K562 (cell line): ENCODE measurements around the gene ERC2. TPM values are rescaled to one million over a fixed set of nuclear protein-coding genes. Genes with fewer than 3 reads are reported as not detected.

Source experiments
- ATAC-seq: fragments of 200-7000 bp; cut with Tn5 transposase; 3 replicates; pipeline ENCODE4 v1.9.1; 2020; ENCODE audit warnings: moderate library complexity
- BruUV-seq: library from RNA; stranded (reverse); fragments of 400-500 nt; replicated peaks from 2 replicates; lab custom pipeline; 2021; lab: Mats Ljungman, UMichigan
- CTCF ChIA-PET: fragments of 300-600 bp; formaldehyde crosslinking; extraction: SDS; loops from one replicate; lab custom pipeline; 2021; ENCODE audit warnings: low intra/inter-chr PET ratio; lab: Yijun Ruan, JAX
- POLR2A ChIA-PET: fragments of 300-600, 350-650 bp; sonication (Branson Sonifier 250); formaldehyde crosslinking; extraction: SDS; loops from one replicate; lab custom pipeline; 2021; ENCODE audit warnings: antibody characterized with exemption, inconsistent platforms; lab: Yijun Ruan, JAX
- DNase-seq, 4 experiments: peaks; one replicate each; pipeline versions ENCODE4 v3.0.0 to v3.0.0-alpha.2; 2011 to 2018; ENCODE audit warnings: low spot score in 3 of 4, mixed read lengths in 3 of 4; ENCODE audit errors: extremely low read depth in 1 of 4
- FAIRE-seq: peaks from 2 replicates; lab custom pipeline; 2011; peaks lifted over from hg19 to GRCh38; lab: Jason Lieb, UNC
- H2AFZ ChIP-seq: 2 replicates; pipeline ENCODE4 v1.6.0; 2011; ENCODE audit warnings: low read depth, low read length, control low read depth, inconsistent platforms
- H3K27ac ChIP-seq: fragments of 200-600 bp; 3 replicates; pipeline ENCODE4 v1.8.0; 2011; ENCODE audit warnings: low read depth, mild to moderate bottlenecking, control low read depth, inconsistent platforms, low read length, moderate library complexity, mixed read lengths; ENCODE audit errors: extremely low read depth
- H3K27me3 ChIP-seq, 2 experiments: fragments of 300-600 bp in 1 of 2; 2 replicates in 1 of 2; 3 replicates in 1 of 2; pipeline versions ENCODE4 v1.6.0 to v1.8.0; 2011; ENCODE audit warnings: inconsistent platforms in 2 of 2, low read length in 2 of 2, mild to moderate bottlenecking in 1 of 2, mixed read lengths in 1 of 2, moderate library complexity in 1 of 2; ENCODE audit not compliant: control insufficient read depth in 2 of 2, insufficient read depth in 2 of 2
- H3K36me3 ChIP-seq: fragments of 300-600 bp; 3 replicates; pipeline ENCODE4 v1.8.0; 2011; ENCODE audit warnings: mild to moderate bottlenecking, low read length, inconsistent platforms; ENCODE audit not compliant: control insufficient read depth, insufficient read depth
- H3K4me1 ChIP-seq, 2 experiments: fragments of 200-600 bp in 1 of 2; replicated peaks in 1 of 2; 2 replicates in 1 of 2; 3 replicates in 1 of 2; pipeline versions ENCODE4 v1.5.1 to v1.8.0; 2011; ENCODE audit warnings: inconsistent platforms in 2 of 2, low read length in 2 of 2, mild to moderate bottlenecking in 1 of 2, mixed read lengths in 1 of 2, moderate library complexity in 1 of 2; ENCODE audit not compliant: control insufficient read depth in 2 of 2, insufficient read depth in 2 of 2
- H3K4me2 ChIP-seq: 2 replicates; pipeline ENCODE4 v1.6.1; 2011; ENCODE audit warnings: low read length, control low read depth, inconsistent platforms, mixed read lengths; ENCODE audit not compliant: insufficient read depth
- H3K4me3 ChIP-seq: fragments of 200-600 bp; sonication (generic), shearing (Covaris generic); 2 replicates; pipeline ENCODE4 v1.5.1; 2016; ENCODE audit warnings: control low read depth, inconsistent platforms
- H3K79me2 ChIP-seq: fragments of 200-600 bp; 3 replicates; pipeline ENCODE4 v1.8.0; 2011; ENCODE audit warnings: low read length, inconsistent platforms; ENCODE audit not compliant: control insufficient read depth, insufficient read depth
- H3K9ac ChIP-seq, 2 experiments: 2 replicates each; pipeline versions ENCODE4 v1.6.0 to v1.6.1; 2011; ENCODE audit warnings: low read depth in 2 of 2, low read length in 2 of 2, control low read depth in 1 of 2, inconsistent platforms in 1 of 2, mild to moderate bottlenecking in 1 of 2, mixed read lengths in 1 of 2; ENCODE audit not compliant: insufficient read depth in 1 of 2
- H3K9me1 ChIP-seq: one replicate; pipeline ENCODE4 v1.6.0; 2011; ENCODE audit warnings: inconsistent platforms, mild to moderate bottlenecking, low read length, moderate library complexity; ENCODE audit not compliant: control insufficient read depth, insufficient read depth
- H3K9me3 ChIP-seq: replicated peaks from 2 replicates; pipeline ENCODE4 v1.5.1; 2011; ENCODE audit warnings: low read depth, low read length, inconsistent platforms; ENCODE audit not compliant: control insufficient read depth, insufficient read depth
- H4K20me1 ChIP-seq: replicated peaks from 2 replicates; pipeline ENCODE4 v1.6.1; 2011; ENCODE audit warnings: low read length, inconsistent platforms, mixed read lengths; ENCODE audit not compliant: control insufficient read depth, insufficient read depth
- ARID3A ChIP-seq: IDR thresholded peaks from 2 replicates; pipeline ENCODE4 v1.6.1; 2012; ENCODE audit warnings: low read depth, low read length, improper control_type of control experiment, borderline replicate concordance
- ATF7 ChIP-seq: fragments of 450-650 bp; IDR thresholded peaks from 2 replicates; pipeline ENCODE4 v1.7.1; 2014; ENCODE audit warnings: mild to moderate bottlenecking, moderate library complexity
- CHD1 ChIP-seq: fragments of 200-600 bp; sonication (generic); IDR thresholded peaks from one replicate; pipeline ENCODE4 v1.6.1; 2012; ENCODE audit warnings: mild to moderate bottlenecking, moderate library complexity, low read length, inconsistent platforms
- CTBP1 ChIP-seq: fragments of 450-650 bp; IDR thresholded peaks from 2 replicates; pipeline ENCODE4 v1.6.1; 2016; ENCODE audit warnings: borderline replicate concordance
- KLF1 ChIP-seq: fragments of 450-650 bp; IDR thresholded peaks from 2 replicates; pipeline ENCODE4 v1.6.1; 2016; ENCODE audit warnings: missing genetic modification characterization, missing compliant biosample characterization
- MAZ ChIP-seq, 2 experiments: fragments of 450-650 bp in 1 of 2; sonication (generic) in 1 of 2; formaldehyde crosslinking; IDR thresholded peaks in 1 of 2; conservative IDR thresholded peaks in 1 of 2; 2 replicates each; pipeline versions ENCODE4 v1.4.0 to v1.5.0; 2020; ENCODE audit warnings: mild to moderate bottlenecking in 1 of 2, missing genetic modification reagents in 1 of 2
- MCM3 ChIP-seq: fragments of 450-650 bp; IDR thresholded peaks from 2 replicates; pipeline ENCODE4 v1.6.1; 2016
- MIER1 ChIP-seq: fragments of 450-650 bp; IDR thresholded peaks from 2 replicates; pipeline ENCODE4 v1.6.1; 2016; ENCODE audit warnings: antibody characterized with exemption, mild to moderate bottlenecking, low read depth
- NEUROD1 ChIP-seq: fragments of 150-350 bp; IDR thresholded peaks from 2 replicates; pipeline ENCODE4 v1.6.1; 2014; ENCODE audit warnings: borderline replicate concordance, low read length, low read depth; ENCODE audit not compliant: partially characterized antibody
- RAD21 ChIP-seq, 2 experiments: fragments of 250-450 bp in 1 of 2; fragments of 450-650 bp in 1 of 2; sonication (Bioruptor Pico) in 1 of 2; formaldehyde crosslinking in 1 of 2; IDR thresholded peaks in 1 of 2; conservative IDR thresholded peaks in 1 of 2; 2 replicates each; pipeline versions ENCODE4 v1.4.0 to v1.8.0; 2020 to 2022; ENCODE audit warnings: mild to moderate bottlenecking in 2 of 2, moderate library complexity in 1 of 2
- RBM15 ChIP-seq: fragments of 200-400 bp; formaldehyde crosslinking; IDR thresholded peaks from 2 replicates; pipeline ENCODE4 v1.6.1; 2018; ENCODE audit warnings: mild to moderate bottlenecking, low read length, moderate library complexity; ENCODE audit not compliant: insufficient read depth
- SAFB ChIP-seq: fragments of 200-400 bp; formaldehyde crosslinking; IDR thresholded peaks from 2 replicates; pipeline ENCODE4 v1.6.1; 2017; ENCODE audit warnings: low read depth, low read length, borderline replicate concordance
- SUPT5H ChIP-seq: fragments of 450-650 bp; IDR thresholded peaks from 2 replicates; pipeline ENCODE4 v1.6.1; 2016
- ZBTB34 ChIP-seq: fragments of 250-450 bp; sonication (Bioruptor Pico); IDR thresholded peaks from 2 replicates; pipeline ENCODE4 v1.8.0; 2021; ENCODE audit warnings: mild to moderate bottlenecking, moderate library complexity
- ZNF583 ChIP-seq: fragments of 250-450 bp; sonication (Bioruptor Pico); IDR thresholded peaks from 2 replicates; pipeline ENCODE4 v1.4.0; 2020
- ZNF75A ChIP-seq: fragments of 450-650 bp; formaldehyde crosslinking; IDR thresholded peaks from 2 replicates; pipeline ENCODE4 v1.4.0; 2020; ENCODE audit warnings: mild to moderate bottlenecking
- in situ Hi-C: fragments of 300-500 bp; cut with MboI; formaldehyde crosslinking; loops from 4 replicates; pipeline ENCODE4 v1.15.0; 2018; ENCODE audit warnings: inconsistent platforms, mixed read lengths
- intact Hi-C: fragments of 100-400 bp; cut with micrococcal nuclease; formaldehyde crosslinking; loops from 2 replicates; pipeline ENCODE4 v1.14.2; 2022
- polyA plus RNA-seq, 8 experiments: library from polyadenylated mRNA; depleted of rRNA in 4 of 8; stranded (reverse) in 5 of 8; unstranded in 3 of 8; fragments of >200 nt; fragmentation: Nextera tagmentation in 2 of 8; fragmentation: Illumina TruSeq in 1 of 8; extraction: Ambion mirVana in 2 of 8; extraction: Trizol in 1 of 8; gene quantifications; 2 replicates each; pipeline versions ENCODE4 v1.2.1 to v1.2.3, GENCODE V29; 2011 to 2014; ENCODE audit warnings: inconsistent platforms in 1 of 8, missing spikeins in 1 of 8
- total RNA-seq, 7 experiments: library from RNA; depleted of rRNA in 6 of 7; stranded (reverse); fragments of >200 nt in 6 of 7; fragmentation: Illumina TruSeq in 2 of 7; extraction: Trizol in 2 of 7; gene quantifications; 2 replicates each; pipeline versions ENCODE4 v1.2.1 to v1.2.3, GENCODE V29; 2011 to 2021; ENCODE audit warnings: low replicate concordance in 1 of 7

The ERC2 gene
- total and polyA plus RNA-seq, 9 of the 15 experiments (the other 6 are each of a cell fraction or from before 2014, with no cell fraction given): 0.04 to 0.18 (median 0.07) TPM; not detected in 2

GRCh38 chr3:55720614-55721013, 747.7 kb downstream of the ERC2 start:
- no peaks in the 10 kb centered on the region for H3K36me3 ChIP-seq
- TF ChIP-seq RAD21 (CRISPR knock-in tag; conservative IDR thresholded peaks at IDR 0.05 in 1 of 2, IDR thresholded peaks at IDR 0.05 in 1 of 2) (no peak), RBM15 (no peak), SUPT5H (no peak)
- ATAC-seq: no peak
- no peaks in the 10 kb centered on the region for H3K9me3 ChIP-seq
- no peaks in the 10 kb centered on the region for H3K9me1 ChIP-seq
- no peaks in the 10 kb centered on the region for H3K4me1 ChIP-seq
- no peak overlapping the region for H3K9ac ChIP-seq
- H3K27ac ChIP-seq: no peak overlapping the region
- no peaks in the 10 kb centered on the region for H4K20me1 ChIP-seq
- ChIA-PET CTCF (no interaction called here), POLR2A (no interaction called here)
- in situ Hi-C loops: no loop called here
- no peaks in the 10 kb centered on the region for H3K79me2 ChIP-seq
- intact Hi-C loops: no loop called here
- DNase-seq: no peak
- H2AFZ ChIP-seq: no peak overlapping the region
- FAIRE-seq: no peak
- H3K4me2 ChIP-seq: no peak overlapping the region
- no peak overlapping the region for H3K4me3 ChIP-seq
- no peaks in the 10 kb centered on the region for H3K27me3 ChIP-seq
- BruUV-seq: no TSS peak

- ATAC-seq (no peak), FAIRE-seq (no peak), DNase-seq (no peak)
- H3K4me2 ChIP-seq: no peak overlapping the region
- no peaks in the 10 kb centered on the region for H3K27me3 ChIP-seq
- CTCF ChIA-PET: no interaction called here
- no peaks in the 10 kb centered on the region for H4K20me1 ChIP-seq
- intact Hi-C loops: no loop called here
- H3K36me3 ChIP-seq: no peaks in the 10 kb centered on the region
- no peak overlapping the region for H3K27ac ChIP-seq
- BruUV-seq: no TSS peak
- no peaks in the 10 kb centered on the region for H3K79me2 ChIP-seq
- in situ Hi-C loops: no loop called here
- H3K9me1 ChIP-seq: no peaks in the 10 kb centered on the region
- no peak overlapping the region for H2AFZ ChIP-seq
- no peak overlapping the region for H3K9ac ChIP-seq
- no peaks in the 10 kb centered on the region for H3K4me1 ChIP-seq
- H3K4me3 ChIP-seq: no peak overlapping the region
- POLR2A ChIA-PET: no interaction called here
- no peaks in the 10 kb centered on the region for H3K9me3 ChIP-seq
- TF ChIP-seq MCM3: no peak
- no peak for TF ChIP-seq MAZ (CRISPR knock-in tag; conservative IDR thresholded peaks at IDR 0.05 in 1 of 2, IDR thresholded peaks at IDR 0.05 in 1 of 2)
- TF ChIP-seq NEUROD1: no peak
- TF ChIP-seq RAD21 (CRISPR knock-in tag; conservative IDR thresholded peaks at IDR 0.05 in 1 of 2, IDR thresholded peaks at IDR 0.05 in 1 of 2): no peak
- TF ChIP-seq KLF1: no peak
- TF ChIP-seq MIER1: no peak
- no peak for TF ChIP-seq SAFB
- no peak for TF ChIP-seq ZBTB34 (CRISPR knock-in tag)
- TF ChIP-seq ARID3A: no peak
- TF ChIP-seq ZNF75A (CRISPR knock-in tag): no peak
- no peak for TF ChIP-seq CHD1
- no peak for TF ChIP-seq ATF7
- TF ChIP-seq CTBP1: no peak
- TF ChIP-seq ZNF583 (CRISPR knock-in tag): no peak
Measured at GRCh38 chr3:55719508-55719907, 748.8 kb downstream of the ERC2 start.
